8988T (cell line): ENCODE results near the gene CDKN2B-AS1.

Experiments used
- DNase-seq: peaks from one replicate; pipeline ENCODE4 v3.0.0; 2011

The CDKN2B-AS1 gene

GRCh38 chr9:22165144-22165543 is 170.6 kb downstream of the CDKN2B-AS1 start:
- no peak for DNase-seq

- DNase-seq: no peak
These were observed 174.7 kb downstream of the CDKN2B-AS1 start for GRCh38 chr9:22169243-22169642.

- DNase-seq: no peak
These were observed 175.3 kb downstream of the CDKN2B-AS1 start for GRCh38 chr9:22169727-22170503.
